Stimulated activated naive B cell treated with anti-CD40 and anti-IgM and Interleukin-4, amounts not matched to agents 10 μg/mL and 1 μg/mL and 100 μg/mL, for 72 hours (primary cell): Measurements from ENCODE around the gene HTRA3.
A peak's percentile ranks its signal among the peaks of the same experiment; 100 is the strongest.

Source experiments
- ATAC-seq, 2 donors: fragments of 150-1000 bp; cut with Tn5 transposase; replicated peaks; 2 replicates each; pipeline ENCODE4 v1.10.0; 2021; ENCODE audit warnings: moderate library complexity in 1 of 2
- DNase-seq: peaks from one replicate; pipeline ENCODE4 v3.0.0; 2021
- H3K27ac Mint-ChIP-seq: one replicate; pipeline ENCODE4 v1.8.0; 2022; ENCODE audit warnings: mild to moderate bottlenecking, mixed read lengths
- H3K27me3 Mint-ChIP-seq, 2 donors: one replicate each; pipeline ENCODE4 v1.8.0; 2022; ENCODE audit warnings: mixed read lengths in 2 of 2
- H3K36me3 Mint-ChIP-seq, 2 donors: one replicate each; pipeline ENCODE4 v1.8.0; 2022; ENCODE audit warnings: mixed read lengths in 2 of 2, mild to moderate bottlenecking in 1 of 2
- H3K4me1 Mint-ChIP-seq, 2 donors: one replicate each; pipeline ENCODE4 v1.8.0; 2022; ENCODE audit warnings: mixed read lengths in 2 of 2, mild to moderate bottlenecking in 1 of 2
- H3K4me3 Mint-ChIP-seq, 2 donors: one replicate each; pipeline ENCODE4 v1.8.0; 2022; ENCODE audit warnings: mild to moderate bottlenecking in 2 of 2, mixed read lengths in 2 of 2, moderate library complexity in 1 of 2
- H3K9me3 Mint-ChIP-seq, 2 donors: one replicate each; pipeline ENCODE4 v1.8.0; 2022; ENCODE audit warnings: mixed read lengths in 2 of 2, mild to moderate bottlenecking in 1 of 2

HTRA3 gene

GRCh38 chr4:8303081-8303480, 33.5 kb downstream of the HTRA3 start:
- peaks cover 8 to 9% of the 10 kb centered on the region in 2 donors for H3K9me3 Mint-ChIP-seq
- DNase-seq (no peak), ATAC-seq (no peak)
- no peak overlapping the region for H3K27ac Mint-ChIP-seq
- peaks cover 11 to 16% of the 10 kb centered on the region in 2 donors for H3K27me3 Mint-ChIP-seq
- H3K4me1 Mint-ChIP-seq: peaks cover 0 to 2% of the 10 kb centered on the region in 2 donors
- H3K4me3 Mint-ChIP-seq: no peak overlapping the region
- H3K36me3 Mint-ChIP-seq: no peaks in the 10 kb centered on the region

- ATAC-seq (no peak), DNase-seq (no peak)
- peak overlapping the region in 1 of 2 donors; percentile 18 for H3K4me3 Mint-ChIP-seq
- H3K36me3 Mint-ChIP-seq: no peaks in the 10 kb centered on the region
- H3K4me1 Mint-ChIP-seq: peaks cover 0 to 2% of the 10 kb centered on the region in 2 donors
- peak overlapping the region; percentile 65 for H3K27ac Mint-ChIP-seq
- H3K9me3 Mint-ChIP-seq: peaks cover 8 to 9% of the 10 kb centered on the region in 2 donors
- peaks cover 15 to 16% of the 10 kb centered on the region in 2 donors for H3K27me3 Mint-ChIP-seq
Observed at GRCh38 chr4:8303485-8304281, 34.1 kb downstream of the HTRA3 start.

GRCh38 chr4:8304827-8305695, 35.5 kb downstream of the HTRA3 start:
- no peak for ATAC-seq
- Mint-ChIP-seq H3K4me3 (no peak overlapping the region), H3K9me3 (peaks cover 8 to 9% of the 10 kb centered on the region in 2 donors), H3K4me1 (peaks cover 0 to 2% of the 10 kb centered on the region in 2 donors), H3K36me3 (no peaks in the 10 kb centered on the region), H3K27ac (no peak overlapping the region), H3K27me3 (peaks cover 15 to 28% of the 10 kb centered on the region in 2 donors)
- no peak for DNase-seq

- DNase-seq: no peak
Observed at GRCh38 chr4:8305851-8306471, 36.4 kb downstream of the HTRA3 start.

DNA sequence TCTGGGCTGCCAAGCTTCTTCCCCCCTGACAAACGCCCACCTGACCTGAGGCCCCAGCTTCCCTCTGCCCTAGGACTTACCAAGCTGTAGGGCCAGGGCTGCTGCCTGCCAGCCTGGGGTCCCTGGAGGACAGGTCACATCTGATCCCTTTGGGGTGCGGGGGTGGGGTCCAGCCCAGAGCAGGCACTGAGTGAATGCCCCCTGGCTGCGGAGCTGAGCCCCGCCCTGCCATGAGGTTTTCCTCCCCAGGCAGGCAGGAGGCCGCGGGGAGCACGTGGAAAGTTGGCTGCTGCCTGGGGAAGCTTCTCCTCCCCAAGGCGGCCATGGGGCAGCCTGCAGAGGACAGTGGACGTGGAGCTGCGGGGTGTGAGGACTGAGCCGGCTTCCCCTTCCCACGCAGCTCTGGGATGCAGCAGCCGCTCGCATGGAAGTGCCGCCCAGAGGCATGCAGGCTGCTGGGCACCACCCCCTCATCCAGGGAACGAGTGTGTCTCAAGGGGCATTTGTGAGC, 37.0 kb downstream of the HTRA3 start:
- peaks cover 0 to 2% of the 10 kb centered on the region in 2 donors for H3K4me1 Mint-ChIP-seq
- no peaks in the 10 kb centered on the region for H3K36me3 Mint-ChIP-seq
- H3K9me3 Mint-ChIP-seq: peaks cover 0 to 4% of the 10 kb centered on the region in 2 donors
- H3K27me3 Mint-ChIP-seq: peaks cover 15 to 33% of the 10 kb centered on the region in 2 donors
- no peak for ATAC-seq
- no peak overlapping the region for H3K4me3 Mint-ChIP-seq
- no peak overlapping the region for H3K27ac Mint-ChIP-seq
- no peak for DNase-seq

More at GRCh38 chr4:8305851-8306471, 36.4 kb downstream of the HTRA3 start:
- H3K27me3 Mint-ChIP-seq: peaks cover 15 to 29% of the 10 kb centered on the region in 2 donors
- H3K9me3 Mint-ChIP-seq: peaks cover 2 to 6% of the 10 kb centered on the region in 2 donors
- no peak overlapping the region for H3K4me3 Mint-ChIP-seq
- no peak for ATAC-seq
- H3K36me3 Mint-ChIP-seq: no peaks in the 10 kb centered on the region
- peaks cover 0 to 2% of the 10 kb centered on the region in 2 donors for H3K4me1 Mint-ChIP-seq
- H3K27ac Mint-ChIP-seq: no peak overlapping the region

DNA sequence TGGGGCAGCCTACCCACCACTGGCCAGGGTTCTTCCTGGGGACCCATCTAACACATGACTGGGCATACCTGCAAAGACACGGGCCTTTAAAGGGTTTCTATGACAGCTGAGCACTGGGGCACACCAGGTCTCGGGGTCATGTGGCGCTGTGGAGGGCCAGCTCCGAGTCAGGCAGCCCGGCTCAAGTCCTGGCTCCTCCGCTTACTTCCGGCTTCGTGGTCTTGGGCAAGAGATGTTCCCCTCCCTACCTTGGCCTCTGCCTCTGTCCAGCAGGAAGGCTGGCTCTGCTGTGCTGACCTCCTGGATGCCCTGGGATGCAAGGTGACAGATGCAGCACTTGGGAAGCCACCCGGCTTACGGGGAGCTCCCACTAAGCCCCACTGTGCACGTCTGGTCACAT, 37.6 kb downstream of the HTRA3 start:
- peaks cover 2 to 4% of the 10 kb centered on the region in 2 donors for H3K9me3 Mint-ChIP-seq
- no peak for DNase-seq
- H3K36me3 Mint-ChIP-seq: peaks cover 0 to 1% of the 10 kb centered on the region in 2 donors
- no peak for ATAC-seq
- peaks cover 0 to 2% of the 10 kb centered on the region in 2 donors for H3K4me1 Mint-ChIP-seq
- H3K27ac Mint-ChIP-seq: no peak overlapping the region
- no peak overlapping the region for H3K4me3 Mint-ChIP-seq
- H3K27me3 Mint-ChIP-seq: peaks cover 16 to 29% of the 10 kb centered on the region in 2 donors

DNA sequence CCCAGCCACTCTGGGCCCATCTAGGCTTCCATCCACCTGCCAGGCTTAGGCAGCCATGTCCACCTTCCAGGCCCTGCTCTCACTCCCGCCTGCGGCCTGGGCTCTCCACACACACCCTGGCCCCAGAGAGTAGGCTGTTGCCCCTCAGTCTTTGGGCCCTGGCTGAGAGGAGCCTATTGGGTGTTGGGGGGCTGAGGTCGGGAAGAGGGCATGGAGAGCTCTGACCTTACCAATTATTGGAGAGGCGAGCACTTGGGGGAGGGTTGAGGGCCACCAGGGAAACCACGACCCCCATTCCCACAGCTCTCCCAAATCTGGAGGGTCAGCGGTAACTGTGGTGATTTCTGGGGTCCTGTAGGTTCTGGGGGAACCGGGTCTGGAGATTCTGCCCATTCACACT, 38.2 kb downstream of the HTRA3 start:
- Mint-ChIP-seq H3K27ac (no peak overlapping the region), H3K9me3 (peaks cover 7 to 8% of the 10 kb centered on the region in 2 donors), H3K36me3 (peaks cover 0 to 2% of the 10 kb centered on the region in 2 donors), H3K4me3 (no peak overlapping the region), H3K4me1 (peaks cover 0 to 2% of the 10 kb centered on the region in 2 donors), H3K27me3 (peaks cover 18 to 26% of the 10 kb centered on the region in 2 donors)
- DNase-seq (no peak), ATAC-seq (no peak)

- Mint-ChIP-seq H3K36me3 (peaks cover 0 to 2% of the 10 kb centered on the region in 2 donors), H3K27ac (no peak overlapping the region), H3K27me3 (peaks cover 18 to 22% of the 10 kb centered on the region in 2 donors), H3K4me3 (no peak overlapping the region), H3K4me1 (peaks cover 0 to 2% of the 10 kb centered on the region in 2 donors), H3K9me3 (peaks cover 7 to 12% of the 10 kb centered on the region in 2 donors)
- ATAC-seq (no peak), DNase-seq (no peak)
Observed at GRCh38 chr4:8308144-8308543, 38.6 kb downstream of the HTRA3 start.

GRCh38 chr4:8308856-8309771, 39.6 kb downstream of the HTRA3 start:
- peaks cover 6 to 15% of the 10 kb centered on the region in 2 donors for H3K9me3 Mint-ChIP-seq
- H3K4me3 Mint-ChIP-seq: no peak overlapping the region
- H3K4me1 Mint-ChIP-seq: no peaks in the 10 kb centered on the region
- peaks cover 13 to 17% of the 10 kb centered on the region in 2 donors for H3K27me3 Mint-ChIP-seq
- no peak for ATAC-seq
- H3K27ac Mint-ChIP-seq: no peak overlapping the region
- no peak for DNase-seq
- H3K36me3 Mint-ChIP-seq: peaks cover 0 to 2% of the 10 kb centered on the region in 2 donors

DNA sequence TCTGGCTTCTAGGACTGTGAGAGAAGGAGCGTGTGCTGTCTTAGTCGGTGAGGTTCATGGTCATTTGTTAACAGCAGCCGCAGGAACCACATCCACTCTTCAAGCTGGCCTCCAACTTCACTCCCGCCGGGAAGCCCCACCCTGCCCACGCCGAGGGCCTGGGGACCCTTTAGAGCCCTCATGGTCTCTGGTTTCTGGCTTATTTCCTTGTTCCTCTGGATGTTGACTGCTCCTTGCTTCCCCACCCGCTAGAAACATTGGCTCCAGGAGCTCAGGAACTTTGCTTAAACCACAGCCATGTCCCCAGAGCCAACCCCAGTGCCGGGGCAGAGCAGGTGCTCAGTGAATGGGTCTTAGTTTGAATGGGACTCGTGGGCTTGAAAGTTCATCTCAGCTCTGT, 40.8 kb downstream of the HTRA3 start:
- peaks cover 13 to 17% of the 10 kb centered on the region in 2 donors for H3K27me3 Mint-ChIP-seq
- peaks cover 0 to 2% of the 10 kb centered on the region in 2 donors for H3K36me3 Mint-ChIP-seq
- H3K4me1 Mint-ChIP-seq: no peaks in the 10 kb centered on the region
- no peak for DNase-seq
- peaks cover 6 to 15% of the 10 kb centered on the region in 2 donors for H3K9me3 Mint-ChIP-seq
- H3K27ac Mint-ChIP-seq: no peak overlapping the region
- no peak overlapping the region for H3K4me3 Mint-ChIP-seq
- ATAC-seq: no peak

- no peak for ATAC-seq
- peaks cover 0 to 2% of the 10 kb centered on the region in 2 donors for H3K4me1 Mint-ChIP-seq
- no peak overlapping the region for H3K27ac Mint-ChIP-seq
- DNase-seq: no peak
- peaks cover 14 to 17% of the 10 kb centered on the region in 2 donors for H3K27me3 Mint-ChIP-seq
- peaks cover 0 to 2% of the 10 kb centered on the region in 2 donors for H3K36me3 Mint-ChIP-seq
- H3K9me3 Mint-ChIP-seq: peaks cover 6 to 15% of the 10 kb centered on the region in 2 donors
- no peak overlapping the region for H3K4me3 Mint-ChIP-seq
Observed at GRCh38 chr4:8311101-8312068, 41.8 kb downstream of the HTRA3 start.

GRCh38 chr4:8312069-8312445, 42.5 kb downstream of the HTRA3 start:
- Mint-ChIP-seq H3K27ac (no peak overlapping the region), H3K9me3 (peaks cover 6 to 15% of the 10 kb centered on the region in 2 donors), H3K4me1 (peaks cover 0 to 2% of the 10 kb centered on the region in 2 donors), H3K36me3 (peaks cover 0 to 2% of the 10 kb centered on the region in 2 donors), H3K27me3 (peaks cover 13 to 17% of the 10 kb centered on the region in 2 donors), H3K4me3 (no peak overlapping the region)
- ATAC-seq: no peak
- no peak for DNase-seq
